Natural killer cell (primary cell): ENCODE measurements around the gene LRP1B. TPM values are rescaled to one million over a fixed set of nuclear protein-coding genes. Genes with fewer than 3 reads are reported as not detected.

Experiments used
- ATAC-seq, 3 donors: fragments of 150-1000 bp in 2 of 3; fragments of 200-7000 bp in 1 of 3; cut with Tn5 transposase; 1 replicate in 1 of 3; 2 replicates in 2 of 3; pipeline ENCODE4 v1.10.0; 2021; ENCODE audit warnings: mild to moderate bottlenecking in 2 of 3, moderate library complexity in 2 of 3
- DNase-seq, 2 donors: peaks; one replicate each; pipeline versions ENCODE4 v3.0.0 to v3.0.0-alpha.2; 2013 to 2021; ENCODE audit warnings: mixed read lengths in 1 of 2
- H3K27ac ChIP-seq: one replicate; pipeline ENCODE4 v1.5.1; 2013; ENCODE audit warnings: mild to moderate bottlenecking, low read length
- H3K27me3 ChIP-seq: one replicate; pipeline ENCODE4 v1.6.1; 2013; ENCODE audit warnings: low read length; ENCODE audit not compliant: control insufficient read depth, insufficient read depth
- H3K36me3 ChIP-seq: one replicate; pipeline ENCODE4 v1.6.1; 2013; ENCODE audit warnings: low read length; ENCODE audit not compliant: control insufficient read depth, insufficient read depth
- H3K4me1 ChIP-seq: one replicate; pipeline ENCODE4 v1.6.1; 2013; ENCODE audit warnings: low read length; ENCODE audit not compliant: control insufficient read depth, insufficient read depth
- H3K4me3 ChIP-seq: one replicate; pipeline ENCODE4 v1.5.1; 2013; ENCODE audit warnings: low read length
- H3K9me3 ChIP-seq: one replicate; pipeline ENCODE4 v1.6.1; 2013; ENCODE audit warnings: low read length; ENCODE audit not compliant: control insufficient read depth, insufficient read depth
- H3K27ac Mint-ChIP-seq, 2 donors: one replicate each; pipeline ENCODE4 v1.8.0; 2022; ENCODE audit warnings: mild to moderate bottlenecking in 2 of 2, mixed read lengths in 2 of 2, moderate library complexity in 1 of 2
- H3K27me3 Mint-ChIP-seq, 2 donors: one replicate each; pipeline ENCODE4 v1.8.0; 2022; ENCODE audit warnings: low read depth in 2 of 2, mixed read lengths in 2 of 2
- H3K36me3 Mint-ChIP-seq: one replicate; pipeline ENCODE4 v1.8.0; 2022; ENCODE audit warnings: mixed read lengths
- H3K4me1 Mint-ChIP-seq, 2 donors: one replicate each; pipeline ENCODE4 v1.8.0; 2022; ENCODE audit warnings: mixed read lengths in 2 of 2
- H3K4me3 Mint-ChIP-seq: one replicate; pipeline ENCODE4 v1.8.0; 2022; ENCODE audit warnings: mild to moderate bottlenecking, moderate library complexity, mixed read lengths
- H3K9me3 Mint-ChIP-seq, 2 donors: one replicate each; pipeline ENCODE4 v1.8.0; 2022; ENCODE audit warnings: mixed read lengths in 2 of 2
- WGBS: methylation state at CpG from one replicate; pipeline ENCODE4 v1.1.7; 2013; ENCODE audit warnings: missing lambda C conversion rate; ENCODE audit not compliant: insufficient coverage; 5-methylcytosine and 5-hydroxymethylcytosine counted together
- intact Hi-C: fragments of 100-400 bp; cut with micrococcal nuclease; formaldehyde crosslinking; loops from one replicate; pipeline ENCODE4 v1.14.2; 2022
- total RNA-seq, 4 donors: library from RNA; stranded (reverse); fragments of 120-200 nt in 1 of 4; gene quantifications; one replicate each; pipeline versions ENCODE4 v1.2.3 to v1.2.4, GENCODE V29; 2013 to 2022
- TF ChIP-seq, protein P1 (sequence below): fragments of 200-600 bp; IDR thresholded peaks from one replicate; pipeline ENCODE4 v1.8.0; 2022; ENCODE audit warnings: antibody characterized with exemption

Gene LRP1B
- total RNA-seq, 3 donors from 2014 or later (not counting 1 experiment from before 2014, with no cell fraction given) = 0.05 TPM; not detected in 2

- DNase-seq (no peak), ATAC-seq (no peak)
- Mint-ChIP-seq H3K4me1 (no peaks in the 10 kb centered on the region), H3K4me3 (no peak overlapping the region), H3K36me3 (no peaks in the 10 kb centered on the region), H3K27ac (no peak overlapping the region), H3K9me3 (peaks cover 6 to 7% of the 10 kb centered on the region in 2 donors), H3K27me3 (no peaks in the 10 kb centered on the region)
- Histone ChIP-seq H3K4me1 (no peaks in the 10 kb centered on the region), H3K27ac (no peak overlapping the region), H3K4me3 (no peak overlapping the region), H3K36me3 (no peaks in the 10 kb centered on the region), H3K27me3 (no peaks in the 10 kb centered on the region), H3K9me3 (no peaks in the 10 kb centered on the region)
- TF ChIP-seq, protein P1, sequence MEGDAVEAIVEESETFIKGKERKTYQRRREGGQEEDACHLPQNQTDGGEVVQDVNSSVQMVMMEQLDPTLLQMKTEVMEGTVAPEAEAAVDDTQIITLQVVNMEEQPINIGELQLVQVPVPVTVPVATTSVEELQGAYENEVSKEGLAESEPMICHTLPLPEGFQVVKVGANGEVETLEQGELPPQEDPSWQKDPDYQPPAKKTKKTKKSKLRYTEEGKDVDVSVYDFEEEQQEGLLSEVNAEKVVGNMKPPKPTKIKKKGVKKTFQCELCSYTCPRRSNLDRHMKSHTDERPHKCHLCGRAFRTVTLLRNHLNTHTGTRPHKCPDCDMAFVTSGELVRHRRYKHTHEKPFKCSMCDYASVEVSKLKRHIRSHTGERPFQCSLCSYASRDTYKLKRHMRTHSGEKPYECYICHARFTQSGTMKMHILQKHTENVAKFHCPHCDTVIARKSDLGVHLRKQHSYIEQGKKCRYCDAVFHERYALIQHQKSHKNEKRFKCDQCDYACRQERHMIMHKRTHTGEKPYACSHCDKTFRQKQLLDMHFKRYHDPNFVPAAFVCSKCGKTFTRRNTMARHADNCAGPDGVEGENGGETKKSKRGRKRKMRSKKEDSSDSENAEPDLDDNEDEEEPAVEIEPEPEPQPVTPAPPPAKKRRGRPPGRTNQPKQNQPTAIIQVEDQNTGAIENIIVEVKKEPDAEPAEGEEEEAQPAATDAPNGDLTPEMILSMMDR = no peak
- no CpG with 5 or more reads among the region's 1 CpG for WGBS
- intact Hi-C loops = no loop called here
Observed at GRCh38 chr2:140770645-140771044, 1360.2 kb downstream of the LRP1B start.

GRCh38 chr2:140761807-140762206 is 1369.0 kb downstream of the LRP1B start:
- no peaks in the 10 kb centered on the region for H3K4me1 Mint-ChIP-seq
- Histone ChIP-seq H3K4me1 (no peaks in the 10 kb centered on the region), H3K36me3 (no peaks in the 10 kb centered on the region), H3K4me3 (no peak overlapping the region), H3K9me3 (peaks cover 7% of the 10 kb centered on the region), H3K27ac (no peak overlapping the region), H3K27me3 (no peaks in the 10 kb centered on the region)
- H3K4me3 Mint-ChIP-seq = no peak overlapping the region
- no peak overlapping the region for H3K27ac Mint-ChIP-seq
- ATAC-seq (no peak), DNase-seq (no peak)
- no peaks in the 10 kb centered on the region for H3K27me3 Mint-ChIP-seq
- intact Hi-C loops = no loop called here
- H3K9me3 Mint-ChIP-seq = peaks cover 4 to 12% of the 10 kb centered on the region in 2 donors
- H3K36me3 Mint-ChIP-seq = no peaks in the 10 kb centered on the region
- TF ChIP-seq, protein P1 = no peak
- WGBS = 86% methylated on average over 2 of the region's 2 CpGs

DNA sequence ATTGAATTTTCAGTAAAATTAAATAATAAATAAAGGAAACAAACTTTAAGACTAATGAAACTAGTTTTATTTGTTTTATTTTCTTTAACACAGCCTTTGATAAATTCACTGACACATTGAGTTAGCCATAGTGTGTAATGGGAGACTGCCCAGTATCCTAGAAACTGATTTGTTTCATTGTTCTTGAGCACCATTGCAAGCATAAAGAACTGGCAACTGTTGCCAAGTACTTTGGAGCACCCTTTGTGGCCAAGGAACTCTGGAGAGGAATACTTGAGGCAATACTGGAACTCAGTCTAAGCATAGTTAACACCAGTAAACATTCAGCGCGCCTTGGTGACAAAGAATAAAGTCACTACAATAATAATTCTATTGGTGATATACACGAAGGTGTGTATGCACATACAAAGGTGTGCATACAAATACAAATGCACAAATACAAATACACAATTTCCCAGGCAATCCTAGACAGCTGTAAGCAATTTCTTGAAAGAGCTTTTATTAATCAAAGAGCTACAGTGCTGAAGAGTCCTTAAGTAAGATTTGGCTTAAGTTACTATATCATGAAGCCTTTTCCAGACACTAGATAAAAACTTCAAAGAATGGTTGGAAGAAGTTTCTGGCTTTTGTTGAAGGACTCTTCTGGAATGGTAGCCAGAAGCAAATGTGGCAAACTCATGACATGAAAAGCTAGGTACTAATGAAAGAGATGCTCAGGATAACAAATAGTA is 1371.2 kb downstream of the LRP1B start:
- no peak overlapping the region for H3K4me3 ChIP-seq
- no peaks in the 10 kb centered on the region for H3K4me1 Mint-ChIP-seq
- H3K27me3 ChIP-seq = no peaks in the 10 kb centered on the region
- no peaks in the 10 kb centered on the region for H3K36me3 ChIP-seq
- ATAC-seq (no peak), DNase-seq (no peak)
- no peaks in the 10 kb centered on the region for H3K36me3 Mint-ChIP-seq
- TF ChIP-seq, protein P1 = no peak
- no peak overlapping the region for H3K27ac ChIP-seq
- H3K9me3 ChIP-seq = peaks cover 7% of the 10 kb centered on the region
- peaks cover 8 to 13% of the 10 kb centered on the region in 2 donors for H3K9me3 Mint-ChIP-seq
- H3K4me3 Mint-ChIP-seq = no peak overlapping the region
- no peak overlapping the region for H3K27ac Mint-ChIP-seq
- H3K4me1 ChIP-seq = no peaks in the 10 kb centered on the region
- H3K27me3 Mint-ChIP-seq = no peaks in the 10 kb centered on the region
- intact Hi-C loops = no loop called here
- WGBS = no CpG with 5 or more reads among the region's 3 CpGs

GRCh38 chr2:140747665-140748064 is 1383.2 kb downstream of the LRP1B start:
- Histone ChIP-seq H3K4me3 (no peak overlapping the region), H3K4me1 (no peaks in the 10 kb centered on the region), H3K27ac (no peak overlapping the region), H3K27me3 (no peaks in the 10 kb centered on the region), H3K36me3 (no peaks in the 10 kb centered on the region), H3K9me3 (no peaks in the 10 kb centered on the region)
- no peaks in the 10 kb centered on the region for H3K27me3 Mint-ChIP-seq
- ATAC-seq (no peak), DNase-seq (no peak)
- H3K4me3 Mint-ChIP-seq = no peak overlapping the region
- H3K36me3 Mint-ChIP-seq = no peaks in the 10 kb centered on the region
- peaks cover 6 to 9% of the 10 kb centered on the region in 2 donors for H3K9me3 Mint-ChIP-seq
- TF ChIP-seq, protein P1 = no peak
- intact Hi-C loops = no loop called here
- no peaks in the 10 kb centered on the region for H3K4me1 Mint-ChIP-seq
- 72% methylated on average over 3 of the region's 3 CpGs for WGBS
- H3K27ac Mint-ChIP-seq = no peak overlapping the region
